HG02759 (cell line): Measurements from ENCODE around the gene RASSF7.

Experiments
- ATAC-seq: cut with Tn5 transposase; IDR thresholded peaks from one replicate; pipeline ENCODE4 v1.9.1; 2021; ENCODE audit warnings: mild to moderate bottlenecking, moderate library complexity; ENCODE audit not compliant: unreplicated experiment

The RASSF7 gene

DNA sequence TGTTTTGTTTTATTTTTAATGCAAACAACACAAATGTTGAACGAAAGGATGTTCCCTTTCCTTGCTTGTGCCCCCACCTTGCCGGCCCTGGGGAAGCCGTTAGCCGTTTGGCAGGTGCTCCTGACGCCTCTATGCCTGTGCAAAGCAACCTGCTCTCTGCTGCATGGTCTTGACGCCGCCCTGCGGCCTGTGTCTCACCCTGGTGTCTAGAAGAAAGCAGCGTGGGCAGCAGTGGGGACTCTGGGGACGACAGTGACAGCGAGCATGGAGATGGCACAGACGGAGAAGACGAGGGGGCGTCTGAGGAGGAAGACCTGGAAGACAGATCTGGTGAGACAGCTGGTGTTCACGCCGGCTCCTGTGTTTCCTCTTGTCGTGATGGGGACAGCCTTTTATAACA lies 21.0 kb downstream of the RASSF7 start:
- no peak for ATAC-seq

DNA sequence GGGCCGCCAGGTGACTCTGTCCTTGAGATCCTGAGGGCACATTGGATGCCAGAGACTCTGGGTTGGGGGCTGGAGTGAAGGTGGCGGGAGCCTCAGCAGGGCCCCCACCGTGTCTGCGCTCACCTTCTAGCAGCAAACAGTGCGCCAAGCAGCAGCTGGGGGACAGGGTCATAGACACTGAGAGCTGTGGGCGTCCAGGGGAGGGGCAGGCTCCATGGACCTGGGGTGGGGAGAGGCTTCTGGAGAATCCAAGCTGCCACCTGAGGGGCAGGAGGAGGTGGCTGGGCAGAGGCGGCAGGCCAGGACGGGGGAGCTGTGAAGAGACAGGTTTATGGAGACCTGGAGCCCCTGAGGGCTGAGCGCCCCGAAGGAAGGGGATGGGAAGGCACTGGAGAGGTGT lies 23.5 kb downstream of the RASSF7 start:
- no peak for ATAC-seq

DNA sequence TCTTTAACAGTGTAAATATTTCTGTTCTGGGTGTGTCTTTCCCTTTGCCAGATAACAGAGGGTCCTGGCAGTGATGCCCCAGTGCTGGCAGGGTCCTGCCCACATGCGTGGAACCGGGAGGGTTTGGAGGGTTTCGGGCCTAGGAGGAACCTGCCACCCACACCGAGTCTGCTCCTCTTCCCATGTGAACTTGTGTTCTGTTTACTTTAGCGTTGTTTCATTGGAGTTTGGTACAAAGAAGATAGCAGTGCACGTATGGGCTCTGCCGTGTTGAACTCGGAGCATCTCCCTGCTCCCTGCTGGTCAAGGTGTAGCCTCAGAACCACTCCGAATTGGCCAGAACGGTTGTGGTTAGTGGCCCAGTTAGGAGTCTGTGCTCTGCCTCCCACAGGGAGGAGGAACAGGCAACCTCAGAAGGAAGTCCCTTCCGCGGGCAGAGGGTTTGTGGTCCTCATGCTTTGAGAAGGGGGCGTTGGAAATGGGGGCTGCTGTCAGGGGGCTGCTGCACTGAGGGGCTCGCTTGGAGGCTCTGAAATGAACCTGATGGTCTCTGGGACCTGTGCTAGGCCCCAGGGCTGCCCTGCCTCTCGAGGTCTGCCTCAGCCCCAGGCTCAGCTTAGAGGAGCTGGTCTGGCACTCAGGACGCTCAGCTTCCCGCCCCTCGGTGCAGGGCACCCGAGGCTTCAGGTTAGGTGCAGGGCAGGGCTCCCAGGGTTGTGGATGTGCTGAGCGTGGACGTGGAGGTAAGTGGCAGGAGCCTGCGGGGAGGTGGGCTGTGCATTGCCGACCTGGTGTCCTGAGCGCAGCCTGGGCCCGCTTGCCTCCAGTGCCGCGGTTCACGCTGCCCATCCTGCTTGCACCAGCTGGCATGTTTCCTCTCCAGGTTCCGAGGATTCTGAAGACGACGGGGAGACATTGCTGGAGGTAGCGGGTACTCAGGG lies 25.9 kb downstream of the RASSF7 start:
- ATAC-seq = no peak

DNA sequence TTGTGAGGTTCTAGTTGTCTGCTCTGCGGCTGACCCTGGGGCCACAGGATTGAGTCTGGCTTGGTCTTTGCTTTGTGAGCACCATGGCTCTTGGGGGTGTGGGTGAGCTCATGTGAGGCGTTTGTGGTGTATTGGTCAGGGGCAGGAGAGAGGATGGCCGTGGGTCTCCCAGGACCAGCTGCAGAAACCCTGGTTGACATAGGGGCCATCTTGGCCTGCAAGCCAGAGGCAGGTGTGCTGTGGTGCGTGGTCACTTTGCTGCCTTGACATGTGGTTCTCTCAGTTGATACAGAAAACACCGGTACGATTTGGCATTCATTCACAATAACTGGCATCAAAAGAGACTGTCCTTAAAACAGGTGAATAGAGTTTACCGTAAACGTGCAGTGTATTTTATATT lies 26.8 kb downstream of the RASSF7 start:
- ATAC-seq = no peak

DNA sequence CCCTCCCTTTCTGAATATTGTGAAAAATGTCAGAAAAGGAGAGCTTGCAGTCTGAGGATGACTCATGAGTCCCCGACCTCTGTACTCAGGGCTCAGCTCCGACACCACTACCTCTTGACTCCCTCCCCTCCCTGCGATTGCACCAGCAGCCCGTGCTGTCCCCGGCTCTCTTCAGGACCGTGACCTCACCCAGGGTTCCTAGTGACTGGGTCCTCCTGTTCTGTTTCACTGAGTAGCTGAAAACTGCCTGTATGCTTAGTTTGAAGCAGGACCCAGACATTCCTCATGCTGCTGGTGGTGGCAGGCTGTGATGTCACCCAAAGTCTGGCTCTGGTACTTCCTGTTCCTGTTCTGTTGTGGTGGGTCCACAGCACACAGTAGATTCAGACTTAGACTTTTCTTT lies 27.2 kb downstream of the RASSF7 start:
- ATAC-seq = no peak

DNA sequence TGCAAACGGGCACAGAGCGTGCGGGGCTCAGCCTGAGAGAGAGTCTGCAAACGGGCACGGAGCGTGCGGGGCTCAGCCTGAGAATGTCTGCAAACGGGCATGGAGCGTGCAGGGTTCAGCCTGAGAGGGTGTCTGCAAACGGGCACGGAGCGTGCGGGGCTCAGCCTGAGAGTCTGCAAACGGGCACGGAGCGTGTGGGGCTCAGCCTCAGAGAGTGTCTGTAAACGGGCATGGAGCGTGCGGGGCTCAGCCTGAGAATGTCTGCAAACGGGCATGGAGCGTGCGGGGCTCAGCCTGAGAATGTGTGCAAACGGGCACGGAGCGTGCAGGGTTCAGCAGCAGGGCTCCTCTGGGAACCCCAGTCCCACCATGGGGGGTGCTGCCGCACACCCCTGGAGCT lies 29.0 kb downstream of the RASSF7 start:
- ATAC-seq = no peak

DNA sequence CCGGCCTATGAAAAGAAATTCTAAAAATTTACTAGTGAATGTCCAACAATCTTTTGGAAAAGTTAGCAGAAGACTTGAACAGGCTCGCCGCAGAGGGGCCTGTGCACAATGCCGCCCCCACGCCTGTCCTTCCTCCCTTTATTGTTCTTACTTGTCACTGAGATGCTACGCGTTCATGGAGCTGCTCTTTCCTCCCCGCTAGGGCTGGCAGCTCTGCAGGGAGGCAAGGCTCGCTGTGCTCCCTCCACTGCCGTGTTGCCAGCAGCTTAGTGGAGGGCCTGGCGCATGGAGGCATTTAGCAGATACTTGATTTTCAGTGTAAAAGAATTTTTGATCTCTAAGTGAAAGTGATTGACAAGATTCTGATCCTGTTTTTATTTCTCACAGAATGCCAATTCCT lies 30.2 kb downstream of the RASSF7 start:
- ATAC-seq = no peak

DNA sequence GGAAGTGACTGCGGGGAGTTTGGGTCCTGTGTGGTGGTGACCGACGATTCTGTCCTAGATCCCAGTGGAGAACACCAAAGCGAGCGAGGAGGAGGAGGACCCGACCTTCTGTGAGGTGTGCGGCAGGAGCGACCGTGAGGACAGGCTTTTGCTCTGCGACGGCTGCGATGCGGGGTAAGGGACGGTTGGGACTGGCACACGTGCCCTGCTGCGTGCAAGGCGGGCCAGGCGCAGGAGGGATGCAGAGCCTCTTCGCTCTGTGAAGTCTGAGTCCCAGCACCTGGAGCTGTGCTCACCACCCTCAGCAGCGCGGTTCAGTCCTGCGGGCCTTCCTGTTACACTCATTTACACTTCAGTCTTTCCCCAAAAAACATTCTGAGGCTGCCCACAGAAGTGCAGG lies 31.7 kb downstream of the RASSF7 start:
- ATAC-seq = no peak

DNA sequence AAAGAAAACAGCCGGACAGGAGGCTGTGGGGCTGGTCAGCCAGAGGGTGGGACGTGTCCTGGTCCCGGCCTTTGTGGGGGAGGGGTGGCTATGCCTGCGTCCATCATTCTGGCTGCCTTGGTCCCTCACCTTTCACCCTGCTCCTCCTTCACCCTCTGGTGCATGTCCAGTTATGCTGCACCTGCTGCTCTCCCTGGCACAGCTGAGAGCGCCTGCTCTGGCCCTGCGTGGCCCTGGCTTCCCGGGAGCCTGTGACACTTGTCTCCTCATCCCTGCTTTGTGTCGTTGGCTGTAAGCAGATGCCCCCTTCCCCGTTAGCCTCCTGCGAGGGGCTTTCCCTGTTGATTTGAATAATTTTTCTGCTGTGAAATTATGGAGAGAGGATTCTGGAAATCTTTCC lies 32.1 kb downstream of the RASSF7 start:
- ATAC-seq = no peak

DNA sequence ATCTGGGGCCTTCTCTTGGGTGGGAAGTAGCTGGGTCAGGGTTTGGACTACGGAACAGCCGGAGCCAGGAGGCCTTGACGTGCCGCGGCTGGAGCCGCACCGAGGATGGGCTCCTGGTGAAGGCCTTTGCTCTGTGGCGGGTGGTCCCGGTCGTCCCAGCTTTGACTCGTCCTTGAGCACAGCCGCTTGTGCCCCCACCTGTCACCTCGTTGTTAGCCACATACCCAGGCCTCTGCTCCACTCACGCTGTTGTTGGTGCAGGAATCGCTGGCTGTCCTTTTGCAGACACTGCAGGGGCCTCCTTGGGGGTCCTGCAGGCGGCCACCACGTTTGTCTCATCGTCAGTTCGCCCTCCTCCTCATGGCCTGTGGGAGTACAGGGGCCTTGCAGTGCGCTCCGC lies 32.6 kb downstream of the RASSF7 start:
- ATAC-seq = no peak

DNA sequence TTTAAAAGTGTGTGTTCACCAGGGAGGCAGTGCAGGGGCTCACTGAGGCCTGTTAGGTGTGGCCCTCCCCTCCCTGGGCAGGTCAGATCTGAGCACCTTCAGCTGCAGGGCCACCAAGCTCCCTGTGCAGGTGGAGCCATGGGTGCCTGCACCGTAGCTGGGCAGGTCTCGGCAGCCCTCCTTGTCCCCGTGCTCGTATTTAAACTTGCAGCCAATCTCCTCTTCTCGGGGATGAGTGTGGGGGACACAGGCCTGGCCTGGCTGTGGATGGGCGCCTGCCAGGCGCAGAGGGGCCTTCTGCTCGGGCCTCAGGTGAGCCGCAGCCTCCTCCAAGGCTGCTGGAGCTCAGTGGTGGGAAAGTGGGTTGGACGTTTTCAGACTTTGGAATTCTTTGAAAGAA lies 34.6 kb downstream of the RASSF7 start:
- no peak for ATAC-seq

DNA sequence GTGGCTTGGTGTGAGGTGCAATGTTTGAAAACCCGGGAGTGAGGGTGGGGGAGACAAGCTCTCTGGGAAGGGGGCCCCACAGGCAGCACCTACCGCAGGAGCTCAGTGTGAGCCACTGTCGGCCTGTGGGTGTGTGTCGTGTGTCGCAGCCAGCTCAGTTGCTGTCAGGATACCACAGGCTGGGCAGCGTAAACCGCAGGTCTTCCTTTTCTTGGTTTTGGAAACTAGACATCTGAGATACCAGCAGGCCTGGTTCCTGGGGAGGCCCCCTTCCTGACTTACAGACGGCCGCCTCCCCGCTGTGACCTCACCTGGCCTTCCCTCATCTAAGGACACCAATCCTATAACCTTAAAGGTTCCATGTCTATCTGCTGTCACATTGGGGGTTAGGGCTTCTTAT lies 35.6 kb downstream of the RASSF7 start:
- no peak for ATAC-seq

DNA sequence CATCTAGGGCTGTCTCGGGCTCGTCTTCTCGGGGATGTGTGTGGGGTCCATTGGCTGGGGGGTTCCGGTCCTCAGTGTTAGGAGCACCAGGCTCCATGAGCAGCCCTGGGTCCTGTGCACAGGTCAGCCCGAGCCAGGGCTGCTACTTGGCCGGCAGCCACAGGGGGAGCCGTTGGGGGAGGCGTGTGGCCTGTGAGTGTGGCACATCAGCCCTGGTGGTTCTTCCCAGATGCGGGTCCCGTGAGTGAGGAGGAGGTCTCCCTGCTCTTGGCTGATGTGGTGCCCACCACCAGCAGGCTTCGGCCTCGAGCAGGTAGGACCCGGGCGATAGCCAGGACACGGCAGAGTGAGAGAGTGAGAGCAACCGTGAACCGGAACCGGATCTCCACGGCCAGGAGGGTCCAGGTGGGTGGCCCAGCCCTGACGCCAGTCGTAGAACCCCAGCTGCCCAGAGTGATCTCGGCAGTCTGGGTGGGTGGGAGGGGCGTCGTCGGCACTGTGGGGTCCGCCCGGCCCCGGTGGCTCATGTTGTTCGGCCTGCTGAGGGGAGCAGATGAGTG lies 36.5 kb downstream of the RASSF7 start:
- no peak for ATAC-seq

DNA sequence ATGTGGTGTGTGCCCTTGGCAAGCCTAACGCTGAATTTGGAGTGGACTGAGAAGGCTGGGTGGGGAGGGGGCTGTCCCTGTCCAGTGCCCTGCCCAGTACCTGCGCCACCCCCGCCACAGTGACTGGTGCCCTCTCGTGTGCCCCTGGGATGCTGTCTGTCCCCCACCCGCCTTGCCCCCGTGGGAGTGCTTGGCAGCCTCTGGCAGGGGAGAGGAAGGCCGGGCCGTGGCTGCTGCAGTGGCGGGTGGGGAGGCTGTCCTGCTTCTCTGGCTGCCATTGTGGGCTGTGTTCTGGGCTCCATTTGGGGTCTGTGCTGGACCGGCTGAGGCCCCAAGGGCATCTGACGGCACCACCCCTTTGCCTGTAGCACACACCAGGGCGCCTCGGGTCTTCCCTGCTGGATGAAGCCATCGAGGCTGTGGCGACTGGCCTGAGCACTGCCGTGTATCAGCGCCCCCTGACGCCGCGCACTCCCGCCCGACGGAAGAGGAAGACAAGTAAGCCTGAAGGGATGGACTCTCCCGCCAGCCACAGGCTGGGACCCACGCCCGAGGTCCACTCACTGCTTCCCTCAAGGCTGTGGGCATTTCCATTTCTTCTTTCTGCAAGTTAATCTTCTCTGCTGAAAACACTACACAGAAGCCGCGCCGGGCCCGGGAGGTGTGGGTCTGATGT lies 37.4 kb downstream of the RASSF7 start:
- ATAC-seq = no peak

DNA sequence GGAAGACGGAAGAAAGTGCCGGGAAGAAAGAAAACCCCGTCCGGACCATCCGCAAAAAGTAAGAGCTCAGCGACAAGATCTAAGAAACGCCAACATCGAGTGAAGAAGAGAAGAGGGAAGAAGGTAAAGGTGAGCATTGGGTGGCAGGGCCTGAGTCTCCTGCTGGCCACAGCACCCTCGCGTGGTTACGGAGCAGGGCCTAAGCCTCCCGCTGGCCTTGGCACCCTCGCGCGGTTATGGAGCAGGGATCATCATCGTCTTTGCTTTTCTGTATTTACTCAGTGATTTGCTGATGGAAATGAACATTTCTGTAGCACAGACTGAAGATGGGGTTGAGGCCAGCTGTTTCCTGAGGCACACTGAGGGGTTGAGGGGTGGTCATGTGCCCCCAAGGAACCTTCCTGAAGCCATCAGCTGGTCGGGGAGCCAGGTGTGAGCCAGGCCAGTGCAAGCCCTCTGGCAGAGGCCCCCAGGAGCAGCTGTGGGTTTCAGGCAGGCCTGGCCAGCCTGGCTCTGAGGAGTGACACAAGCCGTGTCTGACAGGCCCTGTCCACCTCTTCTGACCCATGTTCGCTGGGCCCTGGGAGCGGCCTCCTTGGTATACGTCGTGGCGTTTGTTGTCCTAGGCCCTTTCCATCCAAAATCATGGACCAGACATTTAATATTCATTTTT lies 40.9 kb downstream of the RASSF7 start:
- ATAC-seq = no peak

DNA sequence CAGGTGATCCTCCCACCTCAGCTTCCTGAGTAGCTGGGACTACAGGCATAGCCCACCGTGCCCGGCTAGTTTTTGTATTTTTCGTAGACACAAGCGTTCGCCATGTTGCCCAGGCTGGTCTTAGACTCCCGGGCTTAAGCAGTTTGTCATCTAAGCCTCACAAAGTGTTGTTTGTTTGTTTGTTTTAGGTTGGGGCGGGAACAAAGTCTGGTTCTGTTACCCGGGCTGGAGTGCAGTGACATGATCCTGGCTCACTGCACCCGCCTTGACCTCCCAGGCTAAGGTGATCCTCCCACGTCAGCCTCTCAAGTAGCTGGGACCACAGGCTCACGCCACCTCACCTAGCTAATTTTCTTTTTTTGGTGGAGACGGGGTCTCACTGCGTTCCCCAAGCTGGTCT lies 42.4 kb downstream of the RASSF7 start:
- ATAC-seq = no peak

DNA sequence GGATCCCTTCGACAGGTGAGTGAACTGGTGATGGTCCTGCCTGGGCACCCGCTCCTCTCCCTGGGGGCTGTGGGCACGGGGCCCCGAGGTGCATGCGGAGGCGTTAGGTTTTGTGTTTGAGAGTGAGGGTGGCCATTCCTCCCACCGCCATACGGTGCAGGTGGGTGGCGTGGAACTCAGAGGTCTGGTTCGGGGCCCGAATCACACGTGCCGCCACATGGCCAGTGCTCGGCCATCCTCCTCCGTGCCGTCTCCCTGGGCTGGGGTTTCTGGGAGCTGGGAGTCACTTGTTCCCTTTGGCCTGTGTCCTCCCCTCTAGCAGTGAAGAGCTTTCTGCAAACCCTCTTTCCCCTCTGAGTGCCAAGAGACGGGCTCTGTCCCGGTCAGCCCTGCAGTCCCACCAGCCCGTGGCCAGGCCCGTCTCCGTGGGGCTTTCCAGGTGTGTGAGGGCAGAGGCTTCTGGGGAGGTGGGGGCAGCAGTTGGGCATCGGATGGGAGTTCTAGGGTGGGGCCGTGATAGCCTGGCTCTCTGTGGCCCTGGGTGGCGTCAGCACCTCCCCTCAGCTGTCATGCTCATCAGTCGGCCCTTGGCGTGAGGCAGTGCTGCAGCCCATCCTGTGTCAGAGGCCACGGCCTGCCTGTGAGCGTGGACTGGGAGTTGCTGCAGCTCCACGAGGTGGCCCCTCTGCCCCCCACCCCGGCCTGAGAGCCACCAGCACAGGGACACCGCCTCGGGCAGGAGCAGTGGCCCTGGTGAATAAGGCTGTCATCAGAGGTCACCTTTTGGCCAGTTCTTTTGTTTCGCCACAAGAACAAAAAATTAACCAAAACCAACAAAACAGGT lies 44.7 kb downstream of the RASSF7 start:
- ATAC-seq = no peak

DNA sequence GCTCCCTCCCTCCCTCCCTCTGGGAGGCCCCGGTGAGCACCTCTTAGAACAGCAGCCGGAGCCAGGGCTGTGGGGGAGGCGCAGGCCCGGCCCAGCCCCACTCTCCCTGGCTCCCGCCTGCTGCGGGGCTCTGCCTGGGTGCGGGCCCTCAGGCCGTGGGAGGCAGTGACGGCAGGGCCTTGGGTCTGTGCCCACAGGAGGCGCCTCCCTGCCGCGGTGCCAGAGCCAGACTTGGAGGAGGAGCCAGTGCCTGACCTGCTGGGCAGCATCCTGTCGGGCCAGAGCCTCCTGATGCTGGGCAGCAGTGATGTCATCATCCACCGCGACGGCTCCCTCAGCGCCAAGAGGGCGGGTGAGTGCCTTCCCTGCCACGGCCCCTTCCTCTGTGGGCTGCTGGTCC lies 45.5 kb downstream of the RASSF7 start:
- no peak for ATAC-seq

DNA sequence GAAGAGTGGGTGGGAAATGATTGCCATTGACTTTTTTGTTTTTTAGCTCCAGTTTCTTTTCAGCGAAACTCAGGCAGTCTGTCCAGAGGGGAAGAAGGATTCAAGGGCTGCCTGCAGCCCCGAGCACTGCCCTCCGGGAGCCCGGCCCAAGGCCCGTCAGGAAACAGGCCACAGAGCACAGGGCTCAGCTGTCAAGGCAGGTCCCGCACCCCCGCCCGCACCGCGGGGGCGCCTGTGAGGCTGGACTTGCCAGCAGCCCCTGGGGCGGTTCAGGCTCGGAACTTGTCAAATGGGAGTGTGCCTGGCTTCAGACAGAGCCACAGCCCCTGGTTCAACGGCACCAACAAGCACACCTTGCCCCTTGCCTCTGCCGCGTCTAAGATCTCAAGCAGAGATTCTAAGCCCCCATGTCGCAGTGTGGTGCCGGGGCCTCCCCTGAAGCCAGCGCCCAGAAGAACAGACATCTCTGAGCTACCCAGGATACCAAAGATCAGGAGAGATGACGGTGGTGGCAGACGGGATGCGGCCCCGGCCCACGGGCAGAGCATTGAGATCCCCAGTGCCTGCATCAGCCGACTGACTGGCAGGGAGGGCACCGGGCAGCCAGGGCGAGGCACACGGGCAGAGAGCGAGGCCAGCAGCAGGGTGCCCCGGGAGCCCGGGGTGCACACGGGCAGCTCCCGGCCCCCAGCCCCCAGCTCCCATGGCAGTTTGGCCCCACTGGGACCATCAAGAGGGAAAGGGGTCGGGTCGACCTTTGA lies 46.4 kb downstream of the RASSF7 start:
- ATAC-seq = no peak
